Right lobe of liver (tissue), 4 donors: Measurements from ENCODE around the gene GBP6.

Experiments used
- POLR2A ChIP-seq: fragments of 450-650 bp; IDR thresholded peaks from one replicate; pipeline ENCODE4 v1.6.1; 2017; ENCODE audit warnings: antibody characterized with exemption, mild to moderate bottlenecking
- TF ChIP-seq, protein P1 (sequence below), 4 donors: fragments of 200-600 bp in 3 of 4; fragments of 450-650 bp in 1 of 4; IDR thresholded peaks; one replicate each; pipeline versions ENCODE4 v1.5.1 to v1.8.0; 2016 to 2022; ENCODE audit warnings: antibody characterized with exemption in 4 of 4, mild to moderate bottlenecking in 2 of 4
- donor health status: DM: no; HTN: no; CAD: no.
- donor health status: DM: no; HTN: no; CAD: no.
- donor health status: DM: no; HTN: yes; CAD: no.

DNA sequence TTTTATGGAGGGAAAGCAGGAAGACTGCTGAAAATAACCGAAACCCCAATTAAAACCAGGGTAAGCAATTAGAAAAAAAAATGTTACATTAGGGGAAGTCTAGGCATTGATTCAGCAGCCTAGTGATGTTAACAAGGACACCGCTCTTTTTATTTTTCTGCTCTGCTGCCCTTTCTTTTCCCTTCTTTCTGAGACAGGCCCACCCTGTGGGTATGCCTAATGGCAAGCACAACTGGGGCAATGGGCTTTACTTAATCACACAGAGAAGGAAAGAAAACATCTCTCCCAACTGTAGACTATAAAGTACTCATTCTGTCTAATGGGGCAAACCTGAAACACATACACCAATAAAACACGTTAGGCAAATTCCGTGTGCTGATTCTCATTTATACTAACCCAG lies 69.6 kb downstream of the GBP6 start:
- no peak for TF ChIP-seq POLR2A
- TF ChIP-seq, protein P1, sequence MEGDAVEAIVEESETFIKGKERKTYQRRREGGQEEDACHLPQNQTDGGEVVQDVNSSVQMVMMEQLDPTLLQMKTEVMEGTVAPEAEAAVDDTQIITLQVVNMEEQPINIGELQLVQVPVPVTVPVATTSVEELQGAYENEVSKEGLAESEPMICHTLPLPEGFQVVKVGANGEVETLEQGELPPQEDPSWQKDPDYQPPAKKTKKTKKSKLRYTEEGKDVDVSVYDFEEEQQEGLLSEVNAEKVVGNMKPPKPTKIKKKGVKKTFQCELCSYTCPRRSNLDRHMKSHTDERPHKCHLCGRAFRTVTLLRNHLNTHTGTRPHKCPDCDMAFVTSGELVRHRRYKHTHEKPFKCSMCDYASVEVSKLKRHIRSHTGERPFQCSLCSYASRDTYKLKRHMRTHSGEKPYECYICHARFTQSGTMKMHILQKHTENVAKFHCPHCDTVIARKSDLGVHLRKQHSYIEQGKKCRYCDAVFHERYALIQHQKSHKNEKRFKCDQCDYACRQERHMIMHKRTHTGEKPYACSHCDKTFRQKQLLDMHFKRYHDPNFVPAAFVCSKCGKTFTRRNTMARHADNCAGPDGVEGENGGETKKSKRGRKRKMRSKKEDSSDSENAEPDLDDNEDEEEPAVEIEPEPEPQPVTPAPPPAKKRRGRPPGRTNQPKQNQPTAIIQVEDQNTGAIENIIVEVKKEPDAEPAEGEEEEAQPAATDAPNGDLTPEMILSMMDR (IDR thresholded peaks at IDR 0.05): no peak
